Measurements from ENCODE around the gene RIMOC1. TPM values are rescaled to one million over a fixed set of nuclear protein-coding genes. Genes with fewer than 3 reads are reported as not detected.

The RIMOC1 gene, protein sequence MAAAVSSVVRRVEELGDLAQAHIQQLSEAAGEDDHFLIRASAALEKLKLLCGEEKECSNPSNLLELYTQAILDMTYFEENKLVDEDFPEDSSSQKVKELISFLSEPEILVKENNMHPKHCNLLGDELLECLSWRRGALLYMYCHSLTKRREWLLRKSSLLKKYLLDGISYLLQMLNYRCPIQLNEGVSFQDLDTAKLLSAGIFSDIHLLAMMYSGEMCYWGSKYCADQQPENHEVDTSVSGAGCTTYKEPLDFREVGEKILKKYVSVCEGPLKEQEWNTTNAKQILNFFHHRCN
- 10.6 TPM for total RNA-seq

DNA sequence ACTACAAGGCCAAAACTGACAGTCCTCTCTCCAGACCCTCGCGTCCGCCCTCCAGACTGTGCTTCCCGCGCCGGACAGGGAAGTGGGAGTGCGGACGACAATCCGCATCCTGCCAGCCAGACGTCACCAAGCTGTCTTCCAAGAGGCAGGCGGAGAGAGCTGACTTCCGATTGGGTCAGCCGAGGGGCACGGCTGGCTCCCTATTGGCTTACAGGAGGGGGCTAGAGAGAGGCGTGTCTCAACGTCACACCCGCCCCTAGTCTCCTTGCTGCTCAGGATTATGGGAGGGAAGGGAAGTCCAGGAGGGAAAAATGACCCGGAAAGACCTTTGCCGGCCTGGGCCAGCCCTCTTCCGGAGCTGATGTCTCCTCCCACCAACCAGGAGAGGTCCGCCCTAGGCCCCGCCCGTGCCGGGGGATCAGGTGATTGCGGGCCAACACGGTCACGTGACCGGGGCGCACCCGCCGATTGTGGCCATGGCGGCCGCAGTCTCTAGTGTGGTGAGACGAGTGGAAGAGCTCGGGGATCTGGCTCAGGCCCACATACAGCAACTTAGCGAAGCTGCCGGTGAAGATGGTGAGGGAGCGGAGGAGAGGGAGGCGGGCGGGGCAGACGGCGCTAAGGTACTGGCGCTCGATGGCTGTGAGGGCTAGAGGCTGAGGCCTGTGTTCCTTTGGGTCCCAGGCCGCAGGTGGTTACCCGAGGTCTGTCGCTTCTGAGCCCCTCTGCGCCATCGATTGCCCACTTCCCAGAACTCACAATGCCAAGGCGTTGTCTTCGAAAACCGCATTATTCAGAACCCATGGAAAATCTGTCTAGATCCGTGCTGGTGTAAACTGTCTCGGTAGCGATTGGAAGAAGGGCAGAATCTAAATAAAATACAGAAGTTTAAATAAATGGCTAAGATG is at the start of gene RIMOC1:
Gene RIMOC1 (plus strand): TSS at position 453 of the 908 bp plus-strand sequence. CDS start 24 bp downstream, at position 477.
- ATAC-seq: peak; percentile 97
- DNase-seq (ENCODE audit: low spot score): peak; percentile 99

DNA sequence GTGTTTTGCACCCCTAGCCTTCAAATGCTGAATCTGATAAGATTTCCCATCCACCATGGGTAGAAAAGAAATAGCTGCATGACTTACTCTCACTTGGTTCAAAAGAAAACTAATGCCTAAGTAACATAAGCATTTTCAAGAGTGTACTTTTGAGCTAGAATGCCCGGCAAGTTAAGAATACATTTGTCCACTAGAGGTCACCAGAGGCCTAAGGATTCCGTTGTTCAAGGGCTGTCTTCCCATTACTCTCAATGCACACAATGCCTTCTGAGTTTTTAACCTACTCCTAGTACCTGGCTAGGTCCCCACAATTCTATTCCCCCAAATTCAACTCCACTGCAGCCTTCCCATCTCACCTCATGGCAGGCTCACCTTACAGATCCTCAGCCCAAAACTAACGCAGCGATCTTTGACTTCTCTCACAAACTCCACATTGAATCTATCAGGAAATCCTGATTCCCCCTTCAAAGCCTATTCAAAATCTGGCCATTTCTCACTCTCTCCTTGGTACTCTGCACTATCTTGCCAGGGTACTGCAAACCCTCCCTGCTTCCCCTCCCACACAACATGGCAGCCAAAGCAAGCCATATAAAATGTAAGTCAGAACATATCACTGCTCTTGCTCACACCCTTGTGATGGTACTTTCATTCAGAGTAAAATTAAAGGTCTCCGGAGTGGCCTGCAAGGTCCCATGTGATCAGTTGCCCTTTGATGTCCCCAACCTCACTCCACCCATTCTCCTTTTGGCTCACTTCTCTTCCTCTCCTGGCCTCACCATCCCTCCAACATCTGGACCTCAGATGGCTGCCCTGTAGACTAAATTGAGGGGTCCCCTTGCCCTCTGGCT is 47.3 kb upstream of the RIMOC1 start:
- DNase-seq (ENCODE audit: low spot score): peak; percentile 47
- ATAC-seq: peak; percentile 99

DNA sequence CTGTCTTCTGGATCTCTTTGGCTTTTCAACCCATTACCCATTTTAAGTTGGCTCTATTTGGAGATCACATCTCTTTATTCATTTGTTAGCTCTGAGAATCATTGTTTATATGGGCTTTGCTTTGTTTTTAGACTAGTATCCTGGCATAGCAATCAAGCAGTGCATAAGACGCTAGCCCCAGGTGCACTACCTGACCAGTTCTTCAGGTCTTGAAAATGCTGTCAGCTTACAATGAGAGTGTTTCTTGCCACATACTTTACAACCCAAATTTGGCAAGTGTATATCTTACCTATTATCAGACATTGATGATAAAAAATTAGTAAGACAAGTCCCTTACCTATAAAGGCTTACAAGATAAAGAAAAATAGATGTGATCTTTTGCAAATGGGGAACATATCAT is 46.2 kb upstream of the RIMOC1 start:
- ATAC-seq: no peak
- no peak for DNase-seq (ENCODE audit: low spot score)

DNA sequence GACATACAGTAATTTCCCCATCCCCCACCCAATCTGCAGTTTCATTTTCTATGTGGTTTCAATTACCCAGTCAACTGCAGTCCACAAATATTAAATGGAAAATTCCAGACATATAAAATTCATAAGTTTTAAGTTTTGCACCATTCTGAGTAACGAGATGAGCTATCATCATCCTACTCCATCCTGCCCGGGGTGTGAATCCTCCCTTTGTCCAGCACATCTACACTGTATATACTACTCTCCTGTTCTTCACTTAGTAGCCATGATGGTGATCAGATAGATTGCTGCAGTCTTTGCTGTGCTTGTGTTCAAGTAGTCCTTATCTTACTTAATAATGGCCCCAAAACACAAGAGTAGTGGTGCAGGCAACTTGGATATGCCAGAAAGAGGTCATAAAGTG is 45.3 kb upstream of the RIMOC1 start:
- no peak for ATAC-seq
- no peak for DNase-seq (ENCODE audit: low spot score)

DNA sequence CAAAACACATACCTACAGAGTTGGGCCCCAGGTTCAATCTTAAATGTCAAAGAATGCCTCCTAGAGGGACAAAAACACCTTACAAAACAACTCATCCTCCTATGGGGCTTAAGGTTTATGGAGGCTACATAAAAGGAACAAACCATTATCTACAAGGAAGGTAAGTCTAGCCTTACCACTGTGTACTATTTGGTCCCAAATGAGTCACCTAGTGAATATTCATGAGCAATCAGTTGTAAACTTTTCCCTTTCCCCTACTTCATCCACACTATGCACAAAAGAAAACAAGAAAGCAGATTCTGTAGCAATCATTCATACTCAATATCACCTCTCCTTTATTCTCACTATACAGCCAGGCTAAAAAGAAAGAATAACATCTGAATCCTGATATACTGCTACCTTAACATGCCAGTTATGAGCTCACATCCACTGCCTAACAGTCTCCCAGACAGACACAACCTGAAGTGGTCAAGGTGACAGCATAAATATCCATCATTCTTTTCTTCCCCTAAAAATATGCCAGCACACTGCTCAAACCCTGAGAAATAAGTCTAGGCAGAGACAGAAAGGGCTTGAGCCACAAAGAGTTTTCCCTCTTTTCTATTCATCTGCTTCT is 40.2 kb upstream of the RIMOC1 start:
- DNase-seq (ENCODE audit: low spot score) (no peak), ATAC-seq (no peak)

DNA sequence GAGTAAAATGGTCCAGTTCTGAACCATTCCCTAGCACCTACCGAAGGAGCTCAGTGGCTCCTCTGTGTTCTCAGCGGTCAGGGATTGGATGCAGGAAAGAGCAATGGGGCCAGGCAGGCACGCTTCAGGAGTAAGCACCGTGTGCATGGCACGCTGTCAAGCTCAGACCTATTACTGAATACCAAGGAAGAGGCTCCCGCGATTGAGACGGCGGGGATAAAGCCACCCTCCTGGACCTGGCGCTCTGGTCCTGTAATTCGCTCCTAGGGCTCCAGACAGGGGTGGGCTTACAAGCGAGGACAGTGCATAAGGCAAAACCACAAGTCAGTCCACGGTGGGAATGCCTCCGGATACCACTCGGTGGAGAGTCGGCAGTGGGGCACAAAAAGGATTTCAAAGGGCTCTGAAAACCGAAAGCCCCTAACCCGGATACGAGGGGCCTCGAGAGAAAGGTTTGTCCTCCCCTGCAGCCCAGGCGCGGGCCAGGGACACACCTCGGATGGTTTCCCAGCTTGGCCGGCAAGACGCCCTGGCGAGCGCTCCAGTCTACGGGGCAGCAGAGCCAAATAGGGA is 34.9 kb upstream of the RIMOC1 start:
- peak; percentile 54 for DNase-seq (ENCODE audit: low spot score)
- peak; percentile 79 for ATAC-seq

DNA sequence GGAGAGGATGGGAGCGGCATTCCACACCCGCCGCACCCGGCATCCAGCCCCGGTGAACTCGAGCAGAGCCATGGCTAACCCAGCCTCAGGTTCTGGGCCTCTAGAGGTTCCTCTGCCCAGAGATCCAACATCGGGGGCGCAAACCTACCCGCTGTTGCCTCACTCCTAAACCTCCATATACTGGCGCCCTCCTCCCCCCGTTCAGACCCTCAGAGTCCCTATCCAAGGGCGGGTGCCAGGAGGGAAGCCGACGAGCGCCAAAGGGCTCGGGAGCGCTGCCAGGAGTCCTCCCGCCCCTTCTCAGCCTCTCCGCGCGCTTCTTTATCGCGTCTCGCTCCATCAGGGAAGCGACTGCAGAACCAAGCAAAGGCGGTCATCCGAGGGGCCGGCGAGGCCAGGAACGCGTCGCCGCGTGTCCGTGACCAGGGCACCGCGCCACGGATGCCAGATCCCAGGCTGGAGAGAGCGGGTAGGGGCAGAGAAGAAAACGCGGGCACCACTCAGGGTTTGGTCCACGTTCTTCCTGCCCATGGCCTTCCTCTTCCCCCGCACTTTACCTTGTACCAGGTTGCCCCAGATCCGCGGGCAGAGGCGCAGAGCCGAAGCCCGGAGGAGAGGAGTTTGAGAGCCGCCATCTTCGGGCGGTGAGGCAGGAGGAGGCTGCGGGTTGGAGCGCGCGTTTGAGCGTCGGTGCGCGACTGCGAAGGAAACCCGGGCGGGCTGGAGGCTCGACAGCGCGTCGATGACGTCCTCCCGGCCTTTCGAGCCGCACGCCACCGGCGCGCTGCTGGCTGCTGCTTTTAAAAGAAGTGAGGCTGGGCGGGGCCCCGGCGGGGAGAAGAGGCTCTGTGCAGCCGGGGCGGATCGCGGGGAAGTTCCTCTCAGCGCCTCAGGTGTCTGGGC is 34.2 kb upstream of the RIMOC1 start, which contains the start of gene OXCT1:
Gene OXCT1 (minus strand): TSS at position 702 of the 903 bp plus-strand sequence. CDS start 67 bp downstream, at position 635.
- peak; percentile 55 for DNase-seq (ENCODE audit: low spot score)
- ATAC-seq: peak; percentile 73

DNA sequence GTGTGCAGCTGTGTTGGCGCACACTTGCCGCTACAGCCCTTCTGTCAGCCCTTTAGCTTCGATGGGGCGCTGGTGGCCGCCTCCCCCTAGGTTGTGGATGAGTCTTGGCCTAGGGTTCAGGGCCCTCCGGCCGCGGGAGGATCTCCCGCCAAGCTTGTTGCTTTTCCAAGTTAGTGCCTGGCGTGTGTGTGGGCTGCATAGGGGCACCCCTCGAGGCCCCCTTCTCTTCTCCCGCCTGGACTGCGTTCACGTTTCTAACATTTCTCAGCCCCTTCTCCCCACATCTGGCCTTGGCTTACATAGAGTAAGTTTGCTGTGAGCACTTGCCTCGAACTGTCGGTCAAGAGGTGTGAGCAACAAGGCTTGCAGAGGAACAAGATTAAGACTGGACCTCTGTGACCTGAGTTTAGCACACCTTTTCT is 33.5 kb upstream of the RIMOC1 start:
- no peak for DNase-seq (ENCODE audit: low spot score)
- no peak for ATAC-seq

DNA sequence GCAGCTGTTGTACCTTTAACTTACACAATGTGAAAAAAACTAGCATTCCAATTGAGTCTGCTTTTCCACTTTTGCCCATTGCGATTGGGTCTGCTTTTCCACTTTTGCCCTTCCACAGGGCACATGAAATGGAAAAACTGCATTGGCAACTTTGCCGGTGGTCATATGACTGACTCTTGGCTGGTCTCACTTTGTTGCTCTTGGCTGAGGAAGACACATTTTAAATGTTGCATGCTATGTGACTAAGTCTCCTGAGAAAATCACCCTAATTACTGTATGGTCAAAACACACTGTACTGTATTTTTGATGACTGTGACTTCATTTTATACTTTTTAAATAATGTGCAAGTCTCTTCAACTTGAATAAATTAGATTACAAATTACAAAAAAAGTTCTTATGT is 32.3 kb upstream of the RIMOC1 start:
- DNase-seq (ENCODE audit: low spot score): peak; percentile 62
- peak; percentile 61 for ATAC-seq

DNA sequence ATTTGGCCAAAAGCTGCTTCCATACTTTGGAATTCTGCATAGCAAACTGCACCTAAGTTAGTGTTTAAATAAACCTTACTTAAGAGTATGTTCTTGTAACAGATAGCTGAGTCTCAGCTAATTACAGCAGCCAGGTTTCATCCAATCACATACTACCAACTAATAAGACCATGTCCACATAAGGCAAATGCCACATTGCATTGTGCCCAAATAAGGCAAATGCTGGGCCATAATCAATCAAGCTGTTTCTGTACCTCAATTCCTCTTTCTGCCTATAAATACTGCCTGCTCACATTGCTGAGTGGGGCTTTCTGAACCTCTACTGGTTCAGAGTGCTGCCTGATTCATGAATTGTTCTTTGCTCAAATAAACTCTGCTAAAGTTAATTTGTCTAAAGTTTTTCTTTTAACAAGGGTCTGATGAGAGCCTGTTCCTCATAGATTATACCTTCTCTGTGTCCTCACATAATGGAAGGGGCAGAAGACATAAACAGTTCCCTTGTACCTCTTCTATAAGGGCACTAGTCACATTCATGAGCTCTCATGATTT is 29.6 kb upstream of the RIMOC1 start:
- no peak for ATAC-seq

DNA sequence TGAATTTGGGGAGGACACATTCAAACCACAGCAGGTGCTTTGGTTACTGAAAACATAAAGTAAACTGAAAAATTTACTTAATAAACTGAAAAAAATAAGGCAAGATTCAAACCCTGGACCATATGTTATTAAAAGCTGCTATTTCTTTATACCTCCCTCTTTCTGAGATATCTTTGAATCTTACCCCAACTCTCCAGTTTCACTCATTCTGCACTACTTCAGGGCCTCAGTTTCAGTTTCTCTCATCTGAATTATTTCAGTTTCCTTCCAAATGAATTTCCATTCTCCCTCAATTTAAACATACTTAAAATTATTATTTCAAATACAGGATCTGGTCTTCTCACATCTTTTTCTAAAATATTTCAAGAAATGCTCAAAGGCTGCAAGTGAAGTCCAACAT is 29.0 kb upstream of the RIMOC1 start:
- no peak for ATAC-seq
- DNase-seq (ENCODE audit: low spot score): no peak

More for the DNA sequence above, 29.6 kb upstream of the RIMOC1 start:
- DNase-seq (ENCODE audit: low spot score): no peak

DNA sequence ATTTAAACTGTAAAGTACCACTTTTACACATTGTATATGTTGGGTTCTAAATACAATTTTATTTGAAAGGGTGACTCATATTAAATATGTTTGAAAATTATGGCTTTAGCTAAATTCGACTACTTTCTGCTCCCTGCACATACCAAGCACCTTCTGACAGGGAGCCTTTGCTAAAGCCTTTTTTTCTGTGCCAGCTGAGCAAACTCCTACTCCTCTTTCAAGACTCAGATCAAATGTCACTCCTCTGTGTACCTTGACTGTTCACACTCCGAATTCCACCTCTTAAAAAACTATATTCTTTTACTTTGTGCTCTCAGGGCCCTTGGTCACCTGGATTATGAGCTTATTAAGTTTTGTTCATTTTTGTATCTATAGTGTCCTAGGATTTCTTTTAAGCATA is 27.5 kb upstream of the RIMOC1 start:
- DNase-seq (ENCODE audit: low spot score): no peak
- ATAC-seq: no peak

DNA sequence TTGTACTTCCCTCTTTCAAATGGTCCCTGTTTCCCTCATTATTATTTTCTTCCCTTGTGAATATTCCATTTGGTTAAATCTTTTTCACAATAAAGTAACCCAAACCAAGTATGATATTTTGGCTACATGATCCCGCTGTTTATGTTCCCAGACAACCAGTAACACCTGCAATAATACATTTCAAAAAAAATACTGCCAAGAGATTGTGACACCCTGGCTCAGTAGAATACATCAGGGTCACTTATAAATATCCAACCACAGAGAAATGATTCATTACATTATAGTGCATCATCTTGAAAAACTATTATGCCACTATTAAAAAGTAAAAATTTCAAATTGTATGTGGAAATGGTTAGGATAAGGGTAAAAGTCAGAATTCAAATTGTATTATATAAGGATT is 26.7 kb upstream of the RIMOC1 start:
- DNase-seq (ENCODE audit: low spot score): no peak
- no peak for ATAC-seq

DNA sequence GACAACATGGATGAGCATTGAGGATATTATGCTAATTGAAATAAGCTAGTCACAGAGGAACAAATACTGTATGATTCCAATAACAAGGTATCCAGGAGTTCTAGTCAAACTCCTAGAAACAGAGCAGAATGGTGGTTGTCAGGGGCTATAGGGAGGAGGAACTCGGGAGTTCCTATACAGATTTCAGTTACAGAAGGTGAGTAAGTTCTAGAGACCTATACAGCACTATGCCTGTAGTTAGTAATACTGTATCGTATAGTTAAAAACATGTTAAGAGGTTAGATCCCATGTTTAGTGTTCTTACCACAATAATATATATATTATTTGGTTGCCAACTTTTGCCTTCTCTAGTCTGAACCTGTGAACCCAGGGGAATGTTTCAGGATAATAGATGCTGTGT is 26.0 kb upstream of the RIMOC1 start:
- ATAC-seq: no peak
- DNase-seq (ENCODE audit: low spot score): no peak

DNA sequence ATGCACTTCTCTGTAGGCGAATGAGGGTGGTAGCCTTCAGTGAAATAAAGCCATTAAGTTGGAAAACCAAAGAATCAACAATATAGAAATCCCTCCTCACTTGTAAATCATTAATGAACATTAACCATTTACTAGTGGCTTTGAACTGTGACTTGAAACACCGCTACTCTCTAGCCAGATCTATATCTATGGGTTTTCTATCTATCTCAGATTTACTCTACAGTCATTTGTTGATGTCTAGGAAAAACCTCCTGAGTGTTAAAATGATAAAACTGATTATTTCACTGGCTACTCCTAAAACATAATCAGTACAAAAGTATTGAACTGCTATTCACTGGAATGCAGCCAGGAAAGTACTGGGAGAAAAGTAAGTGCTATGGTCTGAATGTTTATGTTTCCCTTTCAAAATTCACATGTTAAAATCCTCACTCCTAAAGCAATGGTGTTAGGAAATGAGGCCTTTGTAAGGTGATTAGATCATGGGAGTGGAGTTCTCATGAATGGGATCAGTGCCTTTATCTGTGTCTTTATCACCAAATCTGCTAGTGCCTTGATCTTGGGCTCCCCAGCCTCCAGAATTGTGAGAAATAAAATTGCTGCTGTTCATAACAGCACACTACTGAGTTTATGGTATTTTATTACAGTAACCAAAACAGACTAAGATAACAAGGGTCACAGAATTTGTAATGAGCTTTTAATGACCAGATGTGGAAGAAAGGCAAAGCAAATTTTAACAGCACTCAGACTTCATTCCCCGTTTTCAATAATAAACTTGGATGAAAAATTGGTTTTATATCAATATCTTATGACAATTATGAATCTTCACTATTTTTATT is 25.3 kb upstream of the RIMOC1 start:
- ATAC-seq (no peak), DNase-seq (ENCODE audit: low spot score) (no peak)

DNA sequence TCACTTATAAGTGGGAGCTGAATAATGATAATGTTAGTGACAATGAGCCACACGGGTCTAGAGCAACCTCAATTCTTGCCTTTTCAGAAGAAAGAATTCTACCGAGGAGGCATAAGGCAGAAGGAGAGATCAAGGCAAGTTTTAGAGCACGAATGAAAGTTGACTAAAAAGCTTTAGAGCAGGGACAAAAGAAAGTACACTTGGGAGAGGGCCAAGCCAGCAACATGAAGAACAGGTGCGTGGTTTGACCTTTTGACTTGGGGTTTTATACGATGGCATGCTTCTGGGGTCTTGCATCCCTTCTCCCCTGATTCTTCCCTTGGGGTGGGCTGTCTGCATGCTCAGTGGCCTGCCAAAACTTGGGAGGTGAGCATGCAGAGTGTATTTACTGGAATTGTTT is 21.4 kb upstream of the RIMOC1 start:
- no peak for DNase-seq (ENCODE audit: low spot score)
- ATAC-seq: no peak

DNA sequence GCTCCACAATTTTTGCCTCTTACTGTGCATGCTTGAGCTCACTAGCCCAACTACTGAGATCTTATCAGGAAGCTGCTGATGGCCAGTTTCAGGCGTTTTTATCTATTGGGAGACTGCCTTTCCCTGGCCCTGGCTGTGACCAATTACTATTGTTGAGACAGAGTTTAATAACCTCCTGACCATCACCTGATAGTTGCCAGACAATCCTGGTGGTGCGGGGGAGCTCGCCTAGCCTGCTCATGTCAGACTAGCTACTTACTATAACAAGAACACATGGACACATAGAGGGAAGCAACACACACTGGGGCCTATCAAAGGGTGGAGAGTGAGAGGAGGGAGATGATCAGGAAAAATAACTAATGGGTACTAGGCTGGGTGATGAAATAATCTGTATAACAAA is 20.9 kb upstream of the RIMOC1 start:
- DNase-seq (ENCODE audit: low spot score) (no peak), ATAC-seq (no peak)

DNA sequence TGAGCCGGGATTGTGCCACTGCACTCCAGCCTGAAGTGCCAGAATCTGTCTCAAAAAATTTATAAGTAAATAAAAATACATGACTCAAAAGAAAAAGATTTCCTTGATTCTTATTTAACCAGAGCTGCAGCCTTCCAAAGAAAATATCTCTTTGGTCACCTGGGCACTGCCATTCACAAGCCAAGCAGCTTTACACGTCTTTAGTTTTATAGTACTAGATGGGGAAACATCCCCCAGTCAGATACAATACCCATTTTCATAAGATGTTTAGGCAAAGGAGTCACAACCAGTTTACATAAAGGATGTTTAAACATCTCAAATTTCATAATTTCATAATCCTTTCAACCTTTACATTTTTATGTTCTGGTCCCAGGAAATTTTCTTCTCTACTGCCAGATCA is 20.2 kb upstream of the RIMOC1 start:
- ATAC-seq: no peak

More for the DNA sequence above, 20.2 kb upstream of the RIMOC1 start:
- DNase-seq (ENCODE audit: low spot score): no peak
